HG03064 (cell line): ENCODE data around the gene TNFRSF9.
"Not testable (repeated sequence)": the region's sequence is repeated elsewhere in the genome, so short reads cannot be mapped to it uniquely, and the experiment has no call there.

Experiments used
- ATAC-seq: cut with Tn5 transposase; IDR thresholded peaks from one replicate; pipeline ENCODE4 v1.9.1; 2021; ENCODE audit warnings: low read depth; ENCODE audit not compliant: unreplicated experiment

Gene TNFRSF9

GRCh38 chr1:7921796-7922195 is 18.8 kb downstream of the TNFRSF9 start:
- ATAC-seq = no peak

GRCh38 chr1:7919880-7920279 is 20.8 kb downstream of the TNFRSF9 start:
- ATAC-seq = no peak

GRCh38 chr1:7917971-7918370 is 22.7 kb downstream of the TNFRSF9 start:
- ATAC-seq = not testable (repeated sequence)

GRCh38 chr1:7916501-7916830 is 24.2 kb downstream of the TNFRSF9 start:
- no peak for ATAC-seq

- no peak for ATAC-seq
Observed at GRCh38 chr1:7915826-7916500, 24.7 kb downstream of the TNFRSF9 start.

GRCh38 chr1:7912743-7913557 is 27.7 kb downstream of the TNFRSF9 start:
- no peak for ATAC-seq

- ATAC-seq = no peak
Observed at GRCh38 chr1:7912145-7912544, 28.5 kb downstream of the TNFRSF9 start.

GRCh38 chr1:7905262-7905661 is 35.4 kb downstream of the TNFRSF9 start:
- ATAC-seq = no peak

- no peak for ATAC-seq
Observed at GRCh38 chr1:7902478-7903085, 38.1 kb downstream of the TNFRSF9 start.

- no peak for ATAC-seq
Observed at GRCh38 chr1:7899741-7900140, 40.9 kb downstream of the TNFRSF9 start.

- no peak for ATAC-seq
Observed at GRCh38 chr1:7898962-7899361, 41.7 kb downstream of the TNFRSF9 start.

GRCh38 chr1:7896994-7897393 is 43.6 kb downstream of the TNFRSF9 start:
- no peak for ATAC-seq

- ATAC-seq = no peak
Observed at GRCh38 chr1:7893529-7894180, 47.0 kb downstream of the TNFRSF9 start.

- no peak for ATAC-seq
Observed at GRCh38 chr1:7891804-7892203, 48.8 kb downstream of the TNFRSF9 start.

GRCh38 chr1:7890853-7891252 is 49.8 kb downstream of the TNFRSF9 start:
- no peak for ATAC-seq

- no peak for ATAC-seq
Observed at GRCh38 chr1:7888248-7889081, 52.2 kb downstream of the TNFRSF9 start.

GRCh38 chr1:7886405-7886745 is 54.3 kb downstream of the TNFRSF9 start:
- no peak for ATAC-seq

- no peak for ATAC-seq
Observed at GRCh38 chr1:7885513-7886404, 54.9 kb downstream of the TNFRSF9 start.

- ATAC-seq = no peak
Observed at GRCh38 chr1:7884757-7885156, 55.9 kb downstream of the TNFRSF9 start.

- no peak for ATAC-seq
Observed at GRCh38 chr1:7879228-7879627, 61.4 kb downstream of the TNFRSF9 start.
